Neutrophil (primary cell): ENCODE results near the gene ZBTB16.

Experiments
- H3K27ac ChIP-seq: fragments of 200-600 bp; sonication (generic); 2 replicates; pipeline ENCODE4 v1.5.1; 2016; ENCODE audit warnings: mild to moderate bottlenecking, moderate library complexity
- H3K27me3 ChIP-seq: fragments of 200-600 bp; sonication (generic); 2 replicates; pipeline ENCODE4 v1.6.0; 2016; ENCODE audit warnings: mild to moderate bottlenecking
- H3K36me3 ChIP-seq: fragments of 200-600 bp; sonication (generic); 2 replicates; pipeline ENCODE4 v1.5.1; 2017
- H3K4me1 ChIP-seq, 2 experiments: fragments of 200-600 bp in 1 of 2; sonication (generic) in 1 of 2; 1 replicate in 1 of 2; 2 replicates in 1 of 2; pipeline versions ENCODE4 v1.5.1 to v1.6.1; 2013 to 2016; ENCODE audit warnings: low read depth in 1 of 2, low read length in 1 of 2, mild to moderate bottlenecking in 1 of 2, moderate library complexity in 1 of 2; ENCODE audit not compliant: control insufficient read depth in 1 of 2, insufficient read depth in 1 of 2
- H3K4me3 ChIP-seq, 2 experiments: fragments of 200-600 bp in 1 of 2; sonication (generic) in 1 of 2; 1 replicate in 1 of 2; 2 replicates in 1 of 2; pipeline ENCODE4 v1.5.1; 2013 to 2016; ENCODE audit warnings: low read depth in 1 of 2, low read length in 1 of 2, mild to moderate bottlenecking in 1 of 2, moderate library complexity in 1 of 2
- H3K9me3 ChIP-seq: fragments of 200-600 bp; sonication (generic); 2 replicates; pipeline ENCODE4 v1.5.1; 2016
- TF ChIP-seq, protein P1 (sequence below): fragments of 200-600 bp; sonication (generic); IDR thresholded peaks from 2 replicates; pipeline ENCODE4 v1.5.1; 2016; ENCODE audit warnings: antibody characterized with exemption

ZBTB16 gene

DNA sequence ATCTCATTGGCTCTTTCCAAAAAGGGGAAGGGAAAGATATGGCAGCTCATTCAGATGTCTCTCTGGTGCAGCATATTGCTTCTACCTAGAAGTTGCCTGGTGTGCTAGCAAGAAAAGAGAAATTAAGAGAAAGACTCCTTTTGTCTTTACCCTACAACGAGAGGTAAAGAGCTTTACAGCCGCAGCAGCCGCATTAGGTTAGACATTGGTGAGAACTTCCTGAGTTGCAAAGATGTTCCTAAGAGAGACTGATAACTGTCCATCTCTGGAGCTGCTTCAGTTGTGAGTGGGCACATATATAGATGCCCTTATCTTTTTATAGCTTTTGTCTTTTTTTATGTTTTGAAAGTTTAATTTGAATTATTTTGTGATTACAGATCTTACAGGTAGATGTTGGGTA is 155.9 kb downstream of the ZBTB16 start:
- H3K36me3 ChIP-seq, result no peaks in the 10 kb centered on the region
- H3K4me3 ChIP-seq, result no peak overlapping the region
- TF ChIP-seq, protein P1, sequence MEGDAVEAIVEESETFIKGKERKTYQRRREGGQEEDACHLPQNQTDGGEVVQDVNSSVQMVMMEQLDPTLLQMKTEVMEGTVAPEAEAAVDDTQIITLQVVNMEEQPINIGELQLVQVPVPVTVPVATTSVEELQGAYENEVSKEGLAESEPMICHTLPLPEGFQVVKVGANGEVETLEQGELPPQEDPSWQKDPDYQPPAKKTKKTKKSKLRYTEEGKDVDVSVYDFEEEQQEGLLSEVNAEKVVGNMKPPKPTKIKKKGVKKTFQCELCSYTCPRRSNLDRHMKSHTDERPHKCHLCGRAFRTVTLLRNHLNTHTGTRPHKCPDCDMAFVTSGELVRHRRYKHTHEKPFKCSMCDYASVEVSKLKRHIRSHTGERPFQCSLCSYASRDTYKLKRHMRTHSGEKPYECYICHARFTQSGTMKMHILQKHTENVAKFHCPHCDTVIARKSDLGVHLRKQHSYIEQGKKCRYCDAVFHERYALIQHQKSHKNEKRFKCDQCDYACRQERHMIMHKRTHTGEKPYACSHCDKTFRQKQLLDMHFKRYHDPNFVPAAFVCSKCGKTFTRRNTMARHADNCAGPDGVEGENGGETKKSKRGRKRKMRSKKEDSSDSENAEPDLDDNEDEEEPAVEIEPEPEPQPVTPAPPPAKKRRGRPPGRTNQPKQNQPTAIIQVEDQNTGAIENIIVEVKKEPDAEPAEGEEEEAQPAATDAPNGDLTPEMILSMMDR, result no peak
- no peaks in the 10 kb centered on the region for H3K9me3 ChIP-seq
- no peak overlapping the region for H3K27ac ChIP-seq
- H3K4me1 ChIP-seq, result no peaks in the 10 kb centered on the region
- H3K27me3 ChIP-seq, result no peaks in the 10 kb centered on the region

DNA sequence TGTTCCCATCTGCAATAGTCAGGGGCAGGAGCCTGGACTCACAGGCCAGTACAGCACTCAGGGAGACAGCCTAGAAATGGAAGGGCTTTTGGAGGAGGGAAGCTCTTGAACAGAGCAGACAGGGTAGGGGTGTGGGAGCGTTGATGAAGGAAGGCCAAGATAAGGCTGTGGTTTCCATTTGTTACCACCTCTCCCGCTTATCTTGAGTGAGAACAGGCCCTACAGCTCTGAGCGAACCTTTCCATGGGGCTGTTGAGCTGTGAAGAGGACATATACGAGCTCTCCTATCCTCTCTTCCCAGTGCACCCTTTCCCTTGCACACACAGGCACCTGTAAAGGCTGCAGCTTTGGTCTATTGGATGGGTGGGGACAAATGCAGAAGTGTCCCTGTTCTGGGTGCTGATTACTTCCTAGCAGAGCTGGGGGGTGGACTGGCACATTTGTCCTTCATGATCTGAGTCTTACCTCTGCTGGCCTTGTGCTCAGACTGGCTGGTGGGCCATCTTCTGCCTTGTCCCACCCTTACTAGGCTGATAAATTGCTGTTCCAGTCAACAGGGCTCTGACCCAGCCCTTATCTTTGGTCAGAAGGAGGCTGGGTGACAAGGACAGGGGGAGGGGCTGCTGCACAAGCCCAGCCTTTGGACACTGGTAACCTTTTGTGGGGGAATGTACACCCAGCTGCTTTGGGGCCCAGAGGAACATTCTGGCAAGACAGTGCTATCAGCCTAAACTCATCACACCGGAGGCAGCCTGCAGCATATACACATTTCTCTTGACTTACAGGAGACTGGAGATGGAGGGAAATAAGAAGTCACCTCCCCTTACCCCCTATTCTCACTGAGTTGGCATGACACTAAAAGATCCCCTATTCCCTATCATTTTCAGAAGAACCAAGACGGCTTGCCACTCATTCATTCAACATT is 156.6 kb downstream of the ZBTB16 start:
- no peaks in the 10 kb centered on the region for H3K36me3 ChIP-seq
- no peaks in the 10 kb centered on the region for H3K9me3 ChIP-seq
- TF ChIP-seq, protein P1, result no peak
- H3K4me3 ChIP-seq, result no peak overlapping the region
- H3K4me1 ChIP-seq, result no peaks in the 10 kb centered on the region
- no peak overlapping the region for H3K27ac ChIP-seq
- no peaks in the 10 kb centered on the region for H3K27me3 ChIP-seq

- Histone ChIP-seq H3K4me3 (no peak overlapping the region), H3K27ac (no peak overlapping the region), H3K36me3 (no peaks in the 10 kb centered on the region), H3K27me3 (no peaks in the 10 kb centered on the region), H3K9me3 (no peaks in the 10 kb centered on the region), H3K4me1 (no peaks in the 10 kb centered on the region)
- TF ChIP-seq, protein P1, result no peak
These were observed 157.3 kb downstream of the ZBTB16 start for GRCh38 chr11:114216796-114217180.

GRCh38 chr11:114218508-114218907 is 159.0 kb downstream of the ZBTB16 start:
- no peaks in the 10 kb centered on the region for H3K27me3 ChIP-seq
- TF ChIP-seq, protein P1, result no peak
- H3K27ac ChIP-seq, result no peak overlapping the region
- no peaks in the 10 kb centered on the region for H3K36me3 ChIP-seq
- H3K4me1 ChIP-seq, result no peaks in the 10 kb centered on the region
- H3K4me3 ChIP-seq, result no peak overlapping the region
- H3K9me3 ChIP-seq, result no peaks in the 10 kb centered on the region

GRCh38 chr11:114219559-114220349 is 160.2 kb downstream of the ZBTB16 start:
- Histone ChIP-seq H3K4me1 (no peaks in the 10 kb centered on the region), H3K27ac (no peak overlapping the region), H3K27me3 (no peaks in the 10 kb centered on the region), H3K4me3 (no peak overlapping the region), H3K36me3 (no peaks in the 10 kb centered on the region), H3K9me3 (no peaks in the 10 kb centered on the region)
- TF ChIP-seq, protein P1, result no peak
